GM10266 (cell line): Measurements from ENCODE around the gene MARK4.

Experiments used
- DNase-seq: peaks from one replicate; pipeline ENCODE4 v3.0.0; 2012; ENCODE audit errors: extremely low spot score
- CTCF ChIP-seq: IDR thresholded peaks from 2 replicates; pipeline ENCODE4 v1.5.1; 2012; ENCODE audit warnings: mild to moderate bottlenecking, low read depth; ENCODE audit not compliant: control insufficient read depth, insufficient read depth; ENCODE audit errors: missing control alignments

MARK4 gene

GRCh38 chr19:45349126-45349415 is 98.0 kb downstream of the MARK4 start:
- no peak for TF ChIP-seq CTCF
- no peak for DNase-seq

DNA sequence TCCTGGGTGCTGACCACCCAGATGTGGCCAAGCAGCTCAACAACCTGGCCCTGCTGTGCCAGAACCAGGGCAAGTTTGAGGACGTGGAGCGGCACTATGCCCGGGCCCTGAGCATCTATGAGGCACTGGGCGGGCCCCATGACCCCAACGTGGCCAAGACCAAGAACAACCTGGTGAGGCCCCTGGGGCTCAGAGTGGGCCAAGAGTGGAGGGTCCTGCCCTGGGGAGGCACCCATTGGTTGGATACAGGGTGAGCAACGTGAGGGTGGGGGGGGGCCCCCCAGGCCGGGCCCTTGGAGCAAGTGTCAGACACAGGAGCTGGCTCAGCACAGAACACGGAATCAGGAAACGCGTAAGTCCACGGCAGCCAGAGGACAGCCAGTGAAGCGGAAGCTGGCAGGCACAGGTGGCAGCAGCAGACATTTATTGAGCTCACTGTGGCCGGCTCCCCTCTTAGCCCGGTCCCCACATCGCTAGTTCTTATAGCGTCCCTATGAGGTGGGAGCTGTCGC is 98.4 kb downstream of the MARK4 start:
- no peak for TF ChIP-seq CTCF
- no peak for DNase-seq

DNA sequence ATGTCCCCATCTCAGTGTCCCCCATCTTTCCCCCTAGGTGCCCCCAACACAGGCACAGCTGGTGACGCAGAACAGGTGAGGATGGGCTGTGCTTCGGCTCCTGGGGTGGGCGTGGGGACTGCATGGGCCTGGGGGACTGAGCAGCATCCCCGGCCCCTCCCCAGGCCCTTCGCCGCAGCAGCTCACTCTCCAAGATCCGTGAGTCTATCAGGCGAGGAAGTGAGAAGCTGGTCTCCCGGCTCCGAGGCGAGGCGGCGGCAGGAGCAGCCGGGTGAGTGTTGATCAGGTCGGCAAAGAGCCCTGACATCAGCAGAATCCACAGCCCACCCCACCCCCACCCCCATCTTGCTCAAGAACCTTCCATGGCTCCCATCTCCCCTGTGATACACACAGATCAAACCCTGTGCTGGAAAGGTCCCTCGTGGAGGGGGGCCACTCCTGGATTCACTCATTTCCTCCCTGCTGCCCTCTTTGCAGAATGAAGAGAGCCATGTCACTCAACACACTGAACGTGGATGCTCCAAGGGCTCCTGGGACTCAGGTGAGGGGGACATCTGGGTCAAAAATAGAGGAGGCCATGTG is 99.5 kb downstream of the MARK4 start:
- DNase-seq = no peak
- TF ChIP-seq CTCF = no peak

GRCh38 chr19:45351401-45351952 is 100.4 kb downstream of the MARK4 start:
- DNase-seq = no peak

DNA sequence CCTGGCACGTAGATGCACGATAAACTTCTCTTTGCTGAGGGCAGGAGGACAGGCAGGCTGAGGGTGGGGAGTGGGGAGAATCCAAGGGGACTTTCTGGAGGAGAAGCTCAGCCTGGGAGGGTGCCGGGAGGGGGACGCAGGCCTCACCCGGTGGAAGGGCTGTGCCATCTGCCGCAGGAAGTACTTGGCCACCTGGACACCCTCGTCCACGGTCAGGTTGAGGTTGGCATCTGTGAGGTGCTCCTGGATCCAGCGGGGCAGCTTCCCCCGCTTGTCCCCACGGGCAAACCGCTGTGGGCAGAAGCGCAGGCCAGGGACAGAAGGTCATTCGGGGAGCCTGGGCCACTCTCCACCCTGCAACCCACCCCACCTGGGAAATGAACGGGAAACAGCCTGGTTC is 101.0 kb downstream of the MARK4 start:
- no peak for DNase-seq
- no peak for TF ChIP-seq CTCF

More at GRCh38 chr19:45351401-45351952, 100.4 kb downstream of the MARK4 start:
- no peak for TF ChIP-seq CTCF

DNA sequence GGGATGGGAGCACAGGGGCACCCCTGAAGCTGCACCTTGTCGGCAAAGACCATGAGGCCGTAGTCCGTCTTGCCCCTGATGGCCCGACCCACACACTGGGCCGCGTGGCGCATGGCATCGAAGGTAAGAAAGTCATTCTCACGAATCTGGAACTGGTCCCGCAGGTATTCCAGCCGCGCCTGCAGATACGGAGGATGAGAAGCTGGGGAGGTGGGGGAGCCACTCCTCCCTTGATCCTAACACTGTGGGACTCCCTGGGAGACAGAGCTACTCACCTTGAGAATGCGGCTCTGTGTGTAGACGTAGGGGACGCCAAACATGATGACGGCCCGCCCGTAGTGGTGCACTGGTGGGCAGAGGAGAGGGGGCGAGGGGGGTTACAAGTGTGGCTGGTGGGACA is 101.4 kb downstream of the MARK4 start:
- no peak for DNase-seq
- no peak for TF ChIP-seq CTCF

DNA sequence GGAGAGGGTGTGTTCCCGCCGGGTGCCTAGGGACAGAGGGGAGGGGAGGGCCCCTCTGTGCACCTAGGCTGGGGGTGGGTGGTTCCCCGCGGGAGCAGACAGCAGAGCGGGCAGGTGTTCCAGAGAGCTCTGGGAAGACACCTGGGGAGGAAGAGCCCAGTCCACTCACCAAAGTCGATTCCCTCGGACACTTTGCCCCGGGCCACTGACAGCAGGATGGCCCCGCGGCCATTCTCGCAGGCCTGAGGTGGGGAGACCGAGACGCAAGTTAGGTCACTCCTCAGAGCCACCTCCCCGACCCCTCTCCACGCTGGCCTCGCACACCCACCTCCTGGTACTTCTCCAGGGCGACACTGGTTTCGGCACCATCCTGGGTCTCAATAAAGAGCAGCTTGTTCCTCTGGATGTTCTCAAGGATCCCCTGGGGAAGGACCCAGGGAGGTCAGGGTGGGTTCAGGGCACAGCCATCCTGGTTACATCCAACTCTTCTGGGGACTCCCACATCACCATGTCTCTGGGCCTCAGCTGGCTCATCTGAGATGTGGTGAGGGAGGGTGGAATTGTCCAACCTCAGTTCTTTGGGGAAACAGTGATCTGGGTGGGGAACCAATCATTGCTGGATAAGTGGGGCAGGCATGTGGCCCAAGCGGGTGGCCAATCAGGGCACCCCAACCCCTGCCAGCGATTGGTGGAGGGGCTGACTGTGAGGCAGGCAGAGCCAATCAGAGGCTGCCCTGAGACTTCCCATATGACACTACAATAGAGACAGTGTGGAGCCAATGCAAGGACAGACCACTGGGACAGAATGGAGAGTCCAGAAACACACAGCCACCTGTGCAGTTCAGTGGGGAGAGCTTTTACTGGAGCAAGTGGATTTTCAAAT is 102.1 kb downstream of the MARK4 start:
- TF ChIP-seq CTCF = no peak
- DNase-seq = no peak
